HG03060 (cell line): ENCODE data around the gene SLC34A3.
"Not testable (repeated sequence)": the region's sequence is repeated elsewhere in the genome, so short reads cannot be mapped to it uniquely, and the experiment has no call there.

Source experiments
- ATAC-seq: cut with Tn5 transposase; IDR thresholded peaks from one replicate; pipeline ENCODE4 v1.9.1; 2021; ENCODE audit warnings: low read depth, moderate number of reproducible peaks; ENCODE audit not compliant: unreplicated experiment

Gene SLC34A3

DNA sequence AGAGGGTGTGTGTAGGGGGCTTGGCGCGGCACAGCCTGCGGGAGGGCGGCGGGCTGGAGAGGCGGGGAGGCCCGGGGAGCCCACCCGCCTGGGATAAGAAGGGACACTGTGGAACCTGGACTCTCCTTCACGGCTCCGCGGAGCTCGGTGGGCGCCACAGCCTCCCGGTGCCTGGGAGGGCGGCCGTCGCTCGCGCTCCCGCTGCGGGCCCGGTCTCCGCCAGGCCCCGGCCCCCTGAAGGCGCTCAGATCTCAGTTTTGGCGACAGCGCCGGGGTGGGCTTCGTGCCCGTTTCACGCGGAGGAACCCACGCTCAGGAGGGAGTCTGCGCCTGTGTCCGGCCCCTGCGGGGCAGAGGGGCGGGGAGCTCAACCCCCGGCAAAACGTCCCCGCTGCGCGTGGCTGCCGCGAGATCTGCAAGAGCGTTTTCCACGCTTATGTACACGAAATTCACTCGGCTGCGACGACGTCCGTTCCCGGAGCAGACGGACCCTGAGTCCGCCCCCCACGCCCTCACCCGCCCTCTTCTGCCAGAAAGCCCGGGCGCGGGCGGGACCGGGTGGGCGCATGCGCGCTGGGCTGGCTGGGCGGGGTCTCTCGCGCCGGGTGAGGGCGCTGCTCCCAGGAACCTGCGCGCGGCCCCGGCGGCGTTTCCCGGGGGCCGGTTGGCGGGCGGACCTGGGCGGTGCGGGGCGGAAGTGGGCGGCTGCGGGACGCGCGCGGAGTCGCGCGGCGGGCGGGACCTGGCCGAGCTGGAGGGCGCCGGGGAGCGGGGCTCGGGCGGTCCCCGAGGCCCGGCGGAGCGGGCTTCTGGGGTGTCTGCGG is 24.1 kb downstream of the SLC34A3 start, which contains the start of gene NELFB:
NELFB (plus strand) TSS at position 704 of the 824 bp plus-strand sequence.
- ATAC-seq: peak; percentile 29

GRCh38 chr9:137255448-137256114 is 24.9 kb downstream of the SLC34A3 start:
- peak; percentile 20 for ATAC-seq

GRCh38 chr9:137256362-137256761 is 25.7 kb downstream of the SLC34A3 start:
- ATAC-seq: no peak

DNA sequence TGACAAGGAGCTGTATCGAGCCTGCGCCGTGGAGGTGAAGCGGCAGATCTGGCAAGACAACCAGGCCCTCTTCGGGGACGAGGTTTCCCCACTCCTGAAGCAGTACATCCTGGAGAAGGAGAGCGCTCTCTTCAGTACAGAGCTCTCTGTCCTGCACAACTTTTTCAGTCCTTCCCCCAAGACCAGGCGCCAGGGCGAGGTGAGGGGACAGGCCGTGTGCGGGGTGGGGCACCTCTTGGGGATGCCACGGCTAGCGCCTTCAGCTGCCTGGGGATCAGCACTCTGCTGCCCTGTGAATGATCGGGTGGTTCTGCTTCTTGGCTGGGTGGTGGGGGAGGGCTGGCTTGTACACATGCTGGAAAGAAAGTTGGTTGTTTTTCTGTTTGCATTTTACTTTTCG is 26.2 kb downstream of the SLC34A3 start:
- no peak for ATAC-seq

- not testable (repeated sequence) for ATAC-seq
Measured at GRCh38 chr9:137262173-137262908, 31.6 kb downstream of the SLC34A3 start.

DNA sequence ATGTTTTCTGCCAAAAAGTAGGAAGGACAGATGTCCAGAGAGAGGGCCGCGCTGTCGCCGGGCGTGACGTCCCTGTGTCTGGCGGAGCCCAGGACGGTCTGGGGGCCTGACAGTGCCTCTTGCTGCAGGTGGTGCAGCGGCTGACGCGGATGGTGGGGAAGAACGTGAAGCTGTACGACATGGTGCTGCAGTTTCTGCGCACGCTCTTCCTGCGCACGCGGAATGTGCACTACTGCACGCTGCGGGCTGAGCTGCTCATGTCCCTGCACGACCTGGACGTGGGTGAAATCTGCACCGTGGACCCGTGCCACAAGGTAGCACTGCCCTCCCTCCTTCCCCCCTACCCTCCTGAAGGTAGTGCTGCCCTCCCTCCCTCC is 32.2 kb downstream of the SLC34A3 start:
- no peak for ATAC-seq

DNA sequence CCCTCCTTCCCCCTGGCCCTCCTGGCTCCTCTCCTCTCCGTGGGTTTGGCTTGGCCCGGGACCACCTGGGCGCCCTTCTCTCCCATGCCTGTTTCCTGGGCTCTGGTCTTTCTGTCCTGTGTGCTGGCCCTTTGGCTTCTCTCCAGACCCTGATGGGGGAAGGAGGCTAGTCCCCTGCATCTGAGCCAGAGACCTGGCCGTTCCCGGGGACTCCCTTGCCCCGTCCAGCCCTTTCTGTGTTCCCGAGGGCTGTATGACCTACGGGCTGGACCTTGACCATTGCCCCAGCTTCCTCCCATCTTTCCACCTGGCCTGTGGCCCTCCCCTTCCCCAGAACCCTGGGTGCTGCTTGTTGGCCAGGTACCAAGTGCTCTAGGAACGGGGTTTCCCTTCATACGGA is 32.8 kb downstream of the SLC34A3 start:
- no peak for ATAC-seq

DNA sequence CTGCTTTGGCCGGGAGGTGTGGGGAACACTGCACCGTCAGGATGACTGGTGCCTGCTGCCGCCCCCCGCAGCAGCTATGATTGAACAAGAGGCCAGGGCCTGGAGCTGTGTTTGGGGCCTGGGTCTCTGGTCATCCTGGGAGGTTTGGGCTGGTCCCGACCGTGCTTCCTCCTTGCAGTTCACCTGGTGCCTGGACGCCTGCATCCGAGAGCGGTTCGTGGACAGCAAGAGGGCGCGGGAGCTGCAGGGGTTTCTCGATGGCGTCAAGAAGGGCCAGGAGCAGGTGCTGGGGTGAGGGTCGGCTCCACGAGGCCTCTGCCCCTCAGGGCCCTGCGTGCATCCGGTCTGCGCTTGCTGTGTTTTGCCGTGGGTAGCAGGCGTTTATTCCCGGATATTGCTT is 33.4 kb downstream of the SLC34A3 start:
- no peak for ATAC-seq

DNA sequence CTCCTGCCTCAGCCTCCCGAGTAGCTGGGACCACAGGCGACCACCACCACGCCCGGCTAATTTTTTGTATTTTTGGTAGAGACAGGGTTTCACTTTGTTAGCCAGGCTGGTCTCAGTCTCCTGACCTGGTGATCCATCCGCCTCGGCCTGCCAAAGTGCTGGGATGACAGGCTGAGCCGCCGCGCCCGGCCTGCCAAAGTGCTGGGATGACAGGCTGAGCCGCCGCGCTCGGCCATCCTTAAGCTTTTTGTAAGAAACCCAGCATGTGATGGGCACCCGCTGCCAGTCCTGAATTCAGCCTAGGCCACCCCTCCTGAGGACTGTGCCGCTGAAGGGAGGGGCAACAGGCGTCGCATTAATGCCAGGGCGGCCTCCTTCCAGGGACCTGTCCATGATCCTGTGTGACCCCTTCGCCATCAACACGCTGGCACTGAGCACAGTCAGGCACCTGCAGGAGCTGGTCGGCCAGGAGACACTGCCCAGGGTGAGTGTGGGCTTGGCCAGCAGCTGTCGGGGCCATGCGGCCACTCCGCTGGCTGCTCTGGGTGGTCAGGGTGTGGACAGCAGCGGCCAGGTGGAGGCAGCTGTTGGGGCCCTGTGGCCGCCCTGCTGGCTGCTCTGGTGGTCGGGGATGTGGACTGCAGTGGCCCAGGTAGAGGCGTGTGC is 34.9 kb downstream of the SLC34A3 start:
- ATAC-seq: no peak

DNA sequence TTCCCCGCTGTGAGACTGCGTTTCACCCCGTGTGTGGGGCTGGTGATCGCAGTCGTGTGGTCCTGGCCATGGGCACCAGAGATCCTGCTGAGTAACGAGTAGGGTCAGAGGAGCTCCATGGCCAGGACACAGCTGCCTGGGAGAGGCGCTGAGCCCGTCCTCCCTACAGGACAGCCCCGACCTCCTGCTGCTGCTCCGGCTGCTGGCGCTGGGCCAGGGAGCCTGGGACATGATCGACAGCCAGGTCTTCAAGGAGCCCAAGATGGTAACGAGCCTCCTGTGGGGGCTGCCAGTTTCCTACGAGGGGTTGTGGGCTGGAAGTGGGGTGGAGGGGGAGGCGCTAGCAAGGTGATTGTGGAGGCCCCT is 35.4 kb downstream of the SLC34A3 start:
- no peak for ATAC-seq

DNA sequence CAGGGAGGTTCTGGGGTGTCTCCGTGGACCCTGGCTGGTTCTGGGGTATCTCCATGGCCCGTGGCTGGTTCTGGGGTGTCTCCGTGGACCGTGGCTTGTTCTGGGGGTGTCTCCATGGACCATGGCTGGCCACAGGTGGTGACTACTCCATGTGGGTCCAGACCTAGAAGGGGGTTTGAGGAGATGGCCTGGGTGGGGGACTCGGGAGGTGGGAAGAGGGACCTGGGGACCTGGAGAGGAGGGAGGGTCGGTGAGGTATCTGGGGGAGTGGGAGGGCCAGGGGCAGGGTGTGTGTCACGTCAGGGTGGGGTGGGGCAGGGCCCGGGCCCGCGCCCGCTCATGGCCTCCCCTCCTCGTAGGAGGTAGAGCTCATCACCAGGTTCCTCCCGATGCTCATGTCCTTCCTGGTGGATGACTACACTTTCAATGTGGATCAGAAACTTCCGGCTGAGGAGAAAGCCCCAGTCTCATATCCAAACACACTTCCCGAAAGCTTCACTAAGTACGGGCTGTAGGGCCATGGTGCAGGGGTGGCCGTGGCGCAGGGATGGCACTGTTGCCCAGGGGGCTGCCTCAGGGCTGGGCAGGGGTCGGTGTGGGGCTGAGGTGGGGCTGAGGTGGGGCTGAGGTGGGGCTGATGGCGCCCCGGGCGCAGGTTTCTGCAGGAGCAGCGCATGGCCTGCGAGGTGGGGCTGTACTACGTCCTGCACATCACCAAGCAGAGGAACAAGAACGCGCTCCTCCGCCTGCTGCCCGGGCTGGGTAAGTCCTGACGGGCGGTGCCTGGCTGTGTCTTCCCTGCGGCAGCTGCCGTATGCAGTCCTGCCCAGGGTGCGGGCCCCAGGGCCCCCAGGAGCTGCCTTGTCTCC is 36.1 kb downstream of the SLC34A3 start:
- no peak for ATAC-seq

GRCh38 chr9:137267933-137268355 is 37.2 kb downstream of the SLC34A3 start:
- ATAC-seq: no peak

- ATAC-seq: no peak
Measured at GRCh38 chr9:137268538-137269201, 38.0 kb downstream of the SLC34A3 start.

GRCh38 chr9:137269231-137269772 is 38.6 kb downstream of the SLC34A3 start:
- no peak for ATAC-seq

DNA sequence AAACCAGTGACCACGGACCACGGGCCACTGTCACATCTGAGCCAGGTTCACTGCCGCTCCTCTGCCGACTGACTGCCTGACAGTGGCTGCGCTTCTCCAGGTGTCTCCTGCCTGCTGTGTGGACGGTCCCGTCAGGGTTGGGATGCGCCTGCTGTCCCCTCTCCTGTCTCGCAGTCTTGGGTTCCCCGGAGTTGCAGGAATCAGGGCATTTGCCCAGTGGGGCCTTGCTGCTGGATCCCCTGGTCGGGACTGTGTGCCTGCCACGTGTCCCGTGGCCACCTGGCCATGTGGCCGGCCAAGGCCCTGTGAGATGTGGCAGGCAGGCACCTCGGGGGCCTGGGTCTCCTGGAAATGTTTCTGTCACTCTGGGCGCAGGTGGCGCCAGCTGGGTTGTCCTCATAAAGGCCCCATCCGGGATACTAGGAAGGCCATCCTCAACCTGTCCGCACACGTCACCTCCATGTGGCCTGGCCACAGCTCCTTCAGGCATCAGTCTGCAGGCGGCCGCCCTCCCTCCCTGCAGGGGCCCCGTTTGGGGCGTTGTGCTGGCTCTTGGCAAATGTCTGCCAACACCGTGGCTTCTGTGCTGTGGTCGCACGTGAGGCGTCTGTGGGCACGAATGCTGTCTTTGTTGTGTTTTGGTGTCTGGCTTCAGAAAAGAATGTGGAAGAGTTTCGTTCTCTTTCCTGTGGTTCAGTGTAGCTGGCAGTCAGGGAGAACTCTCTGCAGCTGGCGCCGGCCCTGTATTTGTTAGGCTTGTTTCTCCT is 40.4 kb downstream of the SLC34A3 start:
- ATAC-seq: no peak

DNA sequence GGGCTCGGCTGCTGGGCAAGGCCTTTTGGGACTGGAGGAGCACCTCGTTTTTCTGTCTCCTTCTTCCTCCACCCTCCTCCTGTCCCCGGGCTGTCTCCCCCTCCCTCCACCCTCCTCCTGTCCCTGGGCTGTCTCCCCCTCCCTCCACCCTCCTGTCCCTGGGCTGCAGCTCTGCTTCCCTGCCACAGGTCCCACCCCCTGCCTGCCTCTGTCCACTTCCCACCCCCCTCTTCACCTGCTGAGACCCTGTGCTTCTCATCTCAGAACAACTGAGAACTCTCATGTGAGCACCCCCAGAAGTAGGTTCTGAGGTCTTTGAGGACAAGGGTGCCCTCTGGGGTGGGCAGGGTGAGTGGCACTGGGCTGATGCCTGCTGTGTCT is 41.0 kb downstream of the SLC34A3 start:
- ATAC-seq: no peak

DNA sequence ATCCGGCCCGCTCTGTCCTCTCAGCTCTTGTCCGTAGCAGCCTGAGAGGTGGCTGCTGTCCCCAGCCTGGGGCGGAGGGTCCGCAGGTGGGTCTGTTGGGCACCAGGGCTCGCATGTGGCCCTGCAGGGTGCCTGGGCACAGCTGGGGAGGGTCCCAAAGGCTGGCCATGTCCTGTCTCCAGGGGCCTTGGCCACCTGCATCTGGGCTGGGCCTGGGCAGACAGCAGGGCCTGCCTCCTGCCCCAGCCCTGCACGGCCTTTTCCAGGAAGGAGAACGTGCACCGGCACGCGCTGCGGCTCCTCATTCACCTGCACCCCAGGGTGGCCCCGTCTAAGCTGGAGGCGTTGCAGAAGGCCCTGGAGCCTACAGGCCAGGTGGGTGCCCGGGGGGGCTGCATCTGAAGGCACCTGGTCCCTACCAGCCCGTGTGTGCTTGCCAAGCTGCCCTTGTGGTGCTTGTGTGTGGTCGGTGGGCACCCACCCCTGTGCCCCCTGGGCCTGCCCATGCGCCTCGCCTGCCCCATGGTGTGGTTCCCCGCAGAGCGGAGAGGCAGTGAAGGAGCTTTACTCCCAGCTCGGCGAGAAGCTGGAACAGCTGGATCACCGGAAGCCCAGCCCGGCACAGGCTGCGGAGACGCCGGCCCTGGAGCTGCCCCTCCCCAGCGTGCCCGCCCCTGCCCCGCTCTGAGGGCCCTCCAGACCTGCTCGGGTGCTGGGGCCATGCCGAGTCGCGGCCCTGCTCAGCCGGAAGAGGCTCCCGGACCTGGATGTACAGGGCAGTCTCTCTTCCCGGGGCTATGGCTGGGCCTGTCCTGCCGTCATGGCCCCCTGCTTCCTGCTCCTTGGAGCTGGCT is 41.8 kb downstream of the SLC34A3 start:
- no peak for ATAC-seq
